Superior temporal gyrus (tissue), 1 donor: Measurements from ENCODE around the gene CASR.
"Not testable (repeated sequence)": the region's sequence is repeated elsewhere in the genome, so short reads cannot be mapped to it uniquely, and the experiment has no call there.

Source experiments
- DNase-seq: peaks from one replicate; pipeline ENCODE4 v3.0.0-alpha.2; 2016; ENCODE audit errors: extremely low spot score

The CASR gene

GRCh38 chr3:122183521-122183892 lies at the start of gene CASR:
Gene CASR, plus strand, starts transcription at chr3:122183668. Its CDS starts 70,522 bp downstream, at chr3:122254190.
- no peak for DNase-seq

- no peak for DNase-seq
These were observed 37.0 kb upstream of the CASR start for GRCh38 chr3:122146466-122146865.

- no peak for DNase-seq
These were observed 34.4 kb upstream of the CASR start for GRCh38 chr3:122148941-122149627.

GRCh38 chr3:122151480-122151879 lies 32.0 kb upstream of the CASR start:
- DNase-seq, result no peak

GRCh38 chr3:122164983-122165382 lies 18.5 kb upstream of the CASR start:
- DNase-seq, result not testable (repeated sequence)

GRCh38 chr3:122167630-122168029 lies 15.8 kb upstream of the CASR start:
- no peak for DNase-seq

GRCh38 chr3:122168044-122168443 lies 15.4 kb upstream of the CASR start:
- DNase-seq, result no peak

GRCh38 chr3:122169911-122170310 lies 13.6 kb upstream of the CASR start:
- no peak for DNase-seq

- DNase-seq, result not testable (repeated sequence)
These were observed 12.1 kb upstream of the CASR start for GRCh38 chr3:122171361-122171760.

- no peak for DNase-seq
These were observed 4.8 kb upstream of the CASR start for GRCh38 chr3:122178711-122179110.

GRCh38 chr3:122183893-122184590 lies 574 bp downstream of the CASR start:
- no peak for DNase-seq

- DNase-seq, result no peak
These were observed 1.1 kb downstream of the CASR start for GRCh38 chr3:122184591-122184929.

GRCh38 chr3:122186372-122186771 lies 2.9 kb downstream of the CASR start:
- DNase-seq, result no peak

- DNase-seq, result no peak
These were observed 5.3 kb downstream of the CASR start for GRCh38 chr3:122188737-122189136.

GRCh38 chr3:122189357-122189756 lies 5.9 kb downstream of the CASR start:
- no peak for DNase-seq

- DNase-seq, result no peak
These were observed 7.1 kb downstream of the CASR start for GRCh38 chr3:122190525-122190924.

- DNase-seq, result no peak
These were observed 15.5 kb downstream of the CASR start for GRCh38 chr3:122198966-122199365.

- DNase-seq, result no peak
These were observed 16.1 kb downstream of the CASR start for GRCh38 chr3:122199552-122199951.

GRCh38 chr3:122200661-122201060 lies 17.2 kb downstream of the CASR start:
- no peak for DNase-seq

- DNase-seq, result not testable (repeated sequence)
These were observed 18.0 kb downstream of the CASR start for GRCh38 chr3:122201476-122201875.

GRCh38 chr3:122208579-122208978 lies 25.1 kb downstream of the CASR start:
- DNase-seq, result no peak

GRCh38 chr3:122213650-122214049 lies 30.2 kb downstream of the CASR start:
- no peak for DNase-seq

- DNase-seq, result no peak
These were observed 31.2 kb downstream of the CASR start for GRCh38 chr3:122214711-122215110.
